NCI-H526 treated with DMSO at 0.1 percent for 48 hours (cell line): ENCODE data around the gene PCDHB11.
"Not testable (repeated sequence)": the region's sequence is repeated elsewhere in the genome, so short reads cannot be mapped to it uniquely, and the experiment has no call there.

Source experiments
- DNase-seq: peaks from one replicate; lab custom pipeline; 2025; lab: John Stamatoyannopoulos, UW

Gene PCDHB11

GRCh38 chr5:141186897-141187512 lies 12.4 kb upstream of the PCDHB11 start, which contains the start of gene PCDHB9:
TSS of gene PCDHB9 (plus strand) at chr5:141187161. CDS start at chr5:141187319, 158 bp downstream.
- DNase-seq: peak; percentile 15

DNA sequence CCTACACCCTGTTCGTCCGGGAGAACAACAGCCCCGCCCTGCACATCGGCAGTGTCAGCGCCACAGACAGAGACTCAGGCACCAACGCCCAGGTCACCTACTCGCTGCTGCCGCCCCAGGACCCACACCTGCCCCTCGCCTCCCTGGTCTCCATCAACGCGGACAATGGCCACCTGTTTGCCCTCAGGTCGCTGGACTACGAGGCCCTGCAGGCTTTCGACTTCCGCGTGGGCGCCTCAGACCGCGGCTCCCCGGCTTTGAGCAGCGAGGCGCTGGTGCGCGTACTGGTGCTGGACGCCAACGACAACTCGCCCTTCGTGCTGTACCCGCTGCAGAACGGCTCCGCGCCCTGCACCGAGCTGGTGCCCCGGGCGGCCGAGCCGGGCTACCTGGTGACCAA lies 10.7 kb upstream of the PCDHB11 start:
- DNase-seq: not testable (repeated sequence)

GRCh38 chr5:141189131-141189530 lies 10.3 kb upstream of the PCDHB11 start:
- DNase-seq: not testable (repeated sequence)

GRCh38 chr5:141192110-141192725 lies 7.2 kb upstream of the PCDHB11 start, which contains the start of gene PCDHB10:
TSS of gene PCDHB10 (plus strand) at chr5:141192353. CDS start at chr5:141192553, 200 bp downstream.
- DNase-seq: no peak

DNA sequence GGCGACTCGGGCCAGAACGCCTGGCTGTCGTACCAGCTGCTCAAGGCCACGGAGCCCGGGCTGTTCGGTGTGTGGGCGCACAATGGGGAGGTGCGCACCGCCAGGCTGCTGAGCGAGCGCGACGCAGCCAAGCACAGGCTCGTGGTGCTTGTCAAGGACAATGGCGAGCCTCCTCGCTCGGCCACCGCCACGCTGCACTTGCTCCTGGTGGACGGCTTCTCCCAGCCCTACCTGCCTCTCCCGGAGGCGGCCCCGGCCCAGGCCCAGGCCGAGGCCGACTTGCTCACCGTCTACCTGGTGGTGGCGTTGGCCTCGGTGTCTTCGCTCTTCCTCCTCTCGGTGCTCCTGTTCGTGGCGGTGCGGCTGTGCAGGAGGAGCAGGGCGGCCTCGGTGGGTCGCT lies 5.1 kb upstream of the PCDHB11 start:
- DNase-seq: not testable (repeated sequence)

GRCh38 chr5:141196363-141196762 lies 3.1 kb upstream of the PCDHB11 start:
- DNase-seq: no peak

DNA sequence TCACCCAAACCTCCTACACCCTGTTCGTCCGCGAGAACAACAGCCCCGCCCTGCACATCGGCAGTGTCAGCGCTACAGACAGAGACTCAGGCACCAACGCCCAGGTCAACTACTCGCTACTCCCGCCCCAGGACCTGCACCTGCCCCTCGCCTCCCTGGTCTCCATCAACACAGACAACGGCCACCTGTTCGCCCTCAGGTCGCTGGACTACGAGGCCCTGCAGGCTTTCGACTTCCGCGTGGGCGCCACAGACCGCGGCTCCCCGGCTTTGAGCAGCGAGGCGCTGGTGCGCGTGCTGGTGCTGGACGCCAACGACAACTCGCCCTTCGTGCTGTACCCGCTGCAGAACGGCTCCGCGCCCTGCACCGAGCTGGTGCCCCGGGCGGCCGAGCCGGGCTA lies 1.7 kb downstream of the PCDHB11 start:
- not testable (repeated sequence) for DNase-seq

DNA sequence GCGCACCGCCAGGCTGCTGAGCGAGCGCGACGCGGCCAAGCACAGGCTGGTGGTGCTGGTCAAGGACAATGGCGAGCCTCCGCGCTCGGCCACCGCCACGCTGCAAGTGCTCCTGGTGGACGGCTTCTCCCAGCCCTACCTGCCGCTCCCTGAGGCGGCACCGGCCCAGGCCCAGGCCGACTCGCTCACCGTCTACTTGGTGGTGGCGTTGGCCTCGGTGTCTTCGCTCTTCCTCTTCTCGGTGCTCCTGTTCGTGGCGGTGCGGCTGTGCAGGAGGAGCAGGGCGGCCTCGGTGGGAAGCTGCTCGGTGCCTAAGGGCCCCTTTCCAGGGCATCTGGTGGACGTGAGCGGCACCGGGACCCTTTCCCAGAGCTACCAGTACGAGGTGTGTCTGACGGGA lies 2.2 kb downstream of the PCDHB11 start:
- not testable (repeated sequence) for DNase-seq

- DNase-seq: peak; percentile 5
Measured at GRCh38 chr5:141208478-141208877, 9.1 kb downstream of the PCDHB11 start, which contains the start of gene PCDHB12. TSS of gene PCDHB12 (plus strand) at chr5:141208719. CDS start at chr5:141208908, 189 bp downstream.

DNA sequence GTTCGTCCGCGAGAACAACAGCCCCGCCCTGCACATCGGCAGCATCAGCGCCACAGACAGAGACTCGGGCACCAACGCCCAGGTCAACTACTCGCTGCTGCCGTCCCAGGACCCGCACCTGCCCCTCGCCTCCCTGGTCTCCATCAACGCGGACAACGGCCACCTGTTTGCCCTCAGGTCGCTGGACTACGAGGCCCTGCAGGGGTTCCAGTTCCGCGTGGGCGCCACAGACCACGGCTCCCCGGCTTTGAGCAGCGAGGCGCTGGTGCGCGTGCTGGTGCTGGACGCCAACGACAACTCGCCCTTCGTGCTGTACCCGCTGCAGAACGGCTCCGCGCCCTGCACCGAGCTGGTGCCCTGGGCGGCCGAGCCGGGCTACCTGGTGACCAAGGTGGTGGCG lies 10.9 kb downstream of the PCDHB11 start:
- DNase-seq: not testable (repeated sequence)

DNA sequence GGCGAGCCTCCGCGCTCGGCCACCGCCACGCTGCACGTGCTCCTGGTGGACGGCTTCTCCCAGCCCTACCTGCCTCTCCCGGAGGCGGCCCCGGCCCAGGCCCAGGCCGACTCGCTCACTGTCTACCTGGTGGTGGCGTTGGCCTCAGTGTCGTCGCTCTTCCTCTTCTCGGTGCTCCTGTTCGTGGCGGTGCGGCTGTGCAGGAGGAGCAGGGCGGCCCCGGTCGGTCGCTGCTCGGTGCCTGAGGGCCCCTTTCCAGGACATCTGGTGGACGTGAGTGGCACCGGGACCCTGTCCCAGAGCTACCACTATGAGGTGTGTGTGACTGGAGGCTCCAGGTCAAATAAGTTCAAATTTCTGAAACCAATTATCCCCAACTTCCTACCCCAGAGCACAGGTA lies 11.4 kb downstream of the PCDHB11 start:
- DNase-seq: not testable (repeated sequence)

DNA sequence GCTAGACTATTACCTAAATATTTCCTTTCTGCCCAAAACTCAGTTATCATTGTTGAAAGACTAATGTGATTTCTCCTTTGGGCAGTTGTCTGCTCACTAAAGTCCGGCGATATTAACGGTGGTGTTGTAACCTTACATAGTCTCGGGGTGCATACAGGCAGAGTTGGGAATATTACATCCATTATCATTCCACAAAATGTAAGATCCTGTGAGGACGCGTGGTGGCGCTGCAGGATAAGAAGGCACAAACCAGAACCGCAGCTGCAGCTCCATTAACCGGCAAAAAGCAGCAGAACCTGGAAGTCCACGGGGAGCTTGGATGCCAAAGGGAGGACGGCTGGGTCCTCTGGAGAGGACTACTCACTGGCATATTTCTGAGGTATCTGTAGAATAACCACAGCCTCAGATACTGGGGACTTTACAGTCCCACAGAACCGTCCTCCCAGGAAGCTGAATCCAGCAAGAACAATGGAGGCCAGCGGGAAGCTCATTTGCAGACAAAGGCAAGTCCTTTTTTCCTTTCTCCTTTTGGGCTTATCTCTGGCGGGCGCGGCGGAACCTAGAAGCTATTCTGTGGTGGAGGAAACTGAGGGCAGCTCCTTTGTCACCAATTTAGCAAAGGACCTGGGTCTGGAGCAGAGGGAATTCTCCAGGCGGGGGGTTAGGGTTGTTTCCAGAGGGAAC lies 14.4 kb downstream of the PCDHB11 start, which contains the start of gene PCDHB13:
PCDHB13 (plus strand) TSS at position 264 of the 684 bp plus-strand sequence; CDS start at position 469, 205 bp downstream.
- DNase-seq: peak; percentile 4

- not testable (repeated sequence) for DNase-seq
Measured at GRCh38 chr5:141214583-141214982, 15.2 kb downstream of the PCDHB11 start.

DNA sequence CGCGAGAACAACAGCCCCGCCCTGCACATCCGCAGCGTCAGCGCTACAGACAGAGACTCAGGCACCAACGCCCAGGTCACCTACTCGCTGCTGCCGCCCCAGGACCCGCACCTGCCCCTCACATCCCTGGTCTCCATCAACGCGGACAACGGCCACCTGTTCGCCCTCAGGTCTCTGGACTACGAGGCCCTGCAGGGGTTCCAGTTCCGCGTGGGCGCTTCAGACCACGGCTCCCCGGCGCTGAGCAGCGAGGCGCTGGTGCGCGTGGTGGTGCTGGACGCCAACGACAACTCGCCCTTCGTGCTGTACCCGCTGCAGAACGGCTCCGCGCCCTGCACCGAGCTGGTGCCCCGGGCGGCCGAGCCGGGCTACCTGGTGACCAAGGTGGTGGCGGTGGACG lies 16.1 kb downstream of the PCDHB11 start:
- not testable (repeated sequence) for DNase-seq

GRCh38 chr5:141216035-141216434 lies 16.6 kb downstream of the PCDHB11 start:
- not testable (repeated sequence) for DNase-seq

- peak; percentile 31 for DNase-seq
Measured at GRCh38 chr5:141223112-141223783, 23.8 kb downstream of the PCDHB11 start, which contains the start of gene PCDHB14. TSS of gene PCDHB14 (plus strand) at chr5:141223343. CDS start at chr5:141223506, 163 bp downstream.

GRCh38 chr5:141224844-141225243 lies 25.4 kb downstream of the PCDHB11 start:
- not testable (repeated sequence) for DNase-seq

GRCh38 chr5:141225421-141225820 lies 26.0 kb downstream of the PCDHB11 start:
- not testable (repeated sequence) for DNase-seq

DNA sequence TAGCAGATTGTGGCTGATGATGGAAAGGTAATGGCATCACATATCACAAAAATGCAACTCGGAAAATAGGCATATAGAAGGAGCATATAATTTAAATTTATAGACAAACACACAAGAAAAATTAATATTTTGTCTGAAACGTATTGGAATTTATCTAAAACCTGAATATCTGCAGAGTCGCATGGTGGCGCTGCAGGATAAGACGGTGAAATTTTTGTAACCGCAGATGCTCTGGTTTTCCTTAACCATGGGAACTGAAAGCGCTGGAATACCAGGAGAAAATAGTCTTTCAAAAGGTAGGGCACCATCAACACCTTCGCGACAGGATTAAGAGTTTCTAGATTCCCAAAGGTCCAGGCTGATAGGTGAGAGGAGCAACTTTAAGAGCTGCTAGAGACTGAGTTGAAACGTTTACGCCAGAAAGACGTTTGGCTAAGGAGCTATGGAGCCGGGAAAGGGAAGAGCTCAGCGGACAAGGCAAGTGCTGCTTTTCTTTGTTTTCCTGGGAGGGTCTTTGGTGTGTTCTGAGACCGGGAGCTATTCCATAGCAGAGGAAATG lies 34.8 kb downstream of the PCDHB11 start:
- DNase-seq: no peak

DNA sequence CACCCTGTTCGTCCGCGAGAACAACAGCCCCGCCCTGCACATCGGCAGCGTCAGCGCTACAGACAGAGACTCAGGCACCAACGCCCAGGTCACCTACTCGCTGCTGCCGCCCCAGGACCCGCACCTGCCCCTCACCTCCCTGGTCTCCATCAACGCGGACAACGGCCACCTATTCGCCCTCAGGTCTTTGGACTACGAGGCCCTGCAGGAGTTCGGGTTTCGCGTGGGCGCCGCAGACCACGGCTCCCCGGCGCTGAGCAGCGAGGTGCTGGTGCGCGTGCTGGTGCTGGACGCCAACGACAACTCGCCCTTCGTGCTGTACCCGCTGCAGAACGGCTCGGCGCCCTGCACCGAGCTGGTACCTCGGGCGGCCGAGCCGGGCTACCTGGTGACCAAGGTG lies 36.5 kb downstream of the PCDHB11 start:
- not testable (repeated sequence) for DNase-seq

- DNase-seq: no peak
Measured at GRCh38 chr5:141236516-141237313, 37.3 kb downstream of the PCDHB11 start.
